Upper lobe of left lung (tissue), 4 donors: ENCODE results near the gene ACTR3.

ENCODE experiments used
- EP300 ChIP-seq, 4 donors: sonication (generic); formaldehyde crosslinking; IDR thresholded peaks; one replicate each; pipeline ENCODE4 v1.5.1; 2017; ENCODE audit warnings: antibody characterized with exemption in 4 of 4, control low read depth in 2 of 4
- POLR2A ChIP-seq, 4 donors: fragments of 450-650 bp; IDR thresholded peaks; one replicate each; pipeline ENCODE4 v1.5.1; 2016 to 2017; ENCODE audit warnings: antibody characterized with exemption in 4 of 4, mild to moderate bottlenecking in 2 of 4
- POLR2AphosphoS5 ChIP-seq, 2 donors: sonication (generic); formaldehyde crosslinking; IDR thresholded peaks; one replicate each; pipeline ENCODE4 v1.5.1; 2017; ENCODE audit warnings: antibody characterized with exemption in 2 of 2
- TF ChIP-seq, protein P1 (sequence below), 6 experiments: fragments of 450-650 bp in 4 of 6; fragments of 200-600 bp in 2 of 6; sonication (generic) in 2 of 6; IDR thresholded peaks; one replicate each; pipeline ENCODE4 v1.5.1; 2016 to 2019; ENCODE audit warnings: antibody characterized with exemption in 6 of 6

DNA sequence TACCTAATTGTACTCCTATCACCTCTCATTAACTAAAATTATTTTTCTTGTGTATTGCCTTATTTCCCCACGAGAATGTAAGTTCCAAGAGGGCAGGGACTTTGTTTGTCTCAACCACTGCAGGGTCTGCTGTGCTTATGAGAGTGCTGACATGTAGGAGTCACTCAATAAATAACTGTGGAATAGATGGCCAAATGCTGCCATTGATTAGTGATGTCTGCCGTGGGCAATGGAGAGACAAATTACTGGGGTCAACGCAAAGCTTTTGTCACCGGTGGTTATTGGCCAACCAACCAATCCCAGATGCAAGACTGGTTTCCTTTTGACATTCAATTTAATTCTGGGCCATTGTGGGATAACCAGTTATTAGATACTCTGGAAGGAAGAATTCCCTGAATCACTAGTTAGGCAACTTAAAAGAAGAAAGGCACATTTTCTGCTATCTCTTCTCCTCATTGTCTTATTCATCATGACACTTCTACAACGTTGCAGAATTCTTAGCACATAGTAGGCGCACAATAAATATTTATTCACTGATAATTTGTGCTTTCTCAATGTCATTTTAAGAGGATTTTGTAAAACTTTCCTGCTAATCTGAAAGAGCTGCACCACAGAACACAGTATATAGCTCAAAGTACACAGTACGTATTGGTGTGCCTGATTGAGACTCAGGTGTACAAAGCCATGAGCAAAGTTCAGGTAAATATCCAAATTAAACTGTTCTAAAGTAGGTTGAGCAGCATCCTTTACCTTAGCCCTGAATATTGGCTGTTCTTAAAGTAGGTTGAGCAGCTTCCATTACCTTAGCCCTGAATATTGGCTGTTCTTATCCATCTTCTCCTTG is 95.9 kb downstream of the ACTR3 start:
- TF ChIP-seq, protein P1, sequence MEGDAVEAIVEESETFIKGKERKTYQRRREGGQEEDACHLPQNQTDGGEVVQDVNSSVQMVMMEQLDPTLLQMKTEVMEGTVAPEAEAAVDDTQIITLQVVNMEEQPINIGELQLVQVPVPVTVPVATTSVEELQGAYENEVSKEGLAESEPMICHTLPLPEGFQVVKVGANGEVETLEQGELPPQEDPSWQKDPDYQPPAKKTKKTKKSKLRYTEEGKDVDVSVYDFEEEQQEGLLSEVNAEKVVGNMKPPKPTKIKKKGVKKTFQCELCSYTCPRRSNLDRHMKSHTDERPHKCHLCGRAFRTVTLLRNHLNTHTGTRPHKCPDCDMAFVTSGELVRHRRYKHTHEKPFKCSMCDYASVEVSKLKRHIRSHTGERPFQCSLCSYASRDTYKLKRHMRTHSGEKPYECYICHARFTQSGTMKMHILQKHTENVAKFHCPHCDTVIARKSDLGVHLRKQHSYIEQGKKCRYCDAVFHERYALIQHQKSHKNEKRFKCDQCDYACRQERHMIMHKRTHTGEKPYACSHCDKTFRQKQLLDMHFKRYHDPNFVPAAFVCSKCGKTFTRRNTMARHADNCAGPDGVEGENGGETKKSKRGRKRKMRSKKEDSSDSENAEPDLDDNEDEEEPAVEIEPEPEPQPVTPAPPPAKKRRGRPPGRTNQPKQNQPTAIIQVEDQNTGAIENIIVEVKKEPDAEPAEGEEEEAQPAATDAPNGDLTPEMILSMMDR (IDR thresholded peaks at IDR 0.05): no peak
- TF ChIP-seq EP300 (IDR thresholded peaks at IDR 0.05): no peak
- TF ChIP-seq POLR2A (IDR thresholded peaks at IDR 0.05): no peak
- TF ChIP-seq POLR2AphosphoS5 (IDR thresholded peaks at IDR 0.05): no peak
